Stromal cell of bone marrow (primary cell): Measurements from ENCODE around the gene MYBPH.

Experiments
- DNase-seq: peaks from one replicate; pipeline ENCODE4 v3.0.0-alpha.2; 2012; ENCODE audit warnings: low read depth

MYBPH gene

DNA sequence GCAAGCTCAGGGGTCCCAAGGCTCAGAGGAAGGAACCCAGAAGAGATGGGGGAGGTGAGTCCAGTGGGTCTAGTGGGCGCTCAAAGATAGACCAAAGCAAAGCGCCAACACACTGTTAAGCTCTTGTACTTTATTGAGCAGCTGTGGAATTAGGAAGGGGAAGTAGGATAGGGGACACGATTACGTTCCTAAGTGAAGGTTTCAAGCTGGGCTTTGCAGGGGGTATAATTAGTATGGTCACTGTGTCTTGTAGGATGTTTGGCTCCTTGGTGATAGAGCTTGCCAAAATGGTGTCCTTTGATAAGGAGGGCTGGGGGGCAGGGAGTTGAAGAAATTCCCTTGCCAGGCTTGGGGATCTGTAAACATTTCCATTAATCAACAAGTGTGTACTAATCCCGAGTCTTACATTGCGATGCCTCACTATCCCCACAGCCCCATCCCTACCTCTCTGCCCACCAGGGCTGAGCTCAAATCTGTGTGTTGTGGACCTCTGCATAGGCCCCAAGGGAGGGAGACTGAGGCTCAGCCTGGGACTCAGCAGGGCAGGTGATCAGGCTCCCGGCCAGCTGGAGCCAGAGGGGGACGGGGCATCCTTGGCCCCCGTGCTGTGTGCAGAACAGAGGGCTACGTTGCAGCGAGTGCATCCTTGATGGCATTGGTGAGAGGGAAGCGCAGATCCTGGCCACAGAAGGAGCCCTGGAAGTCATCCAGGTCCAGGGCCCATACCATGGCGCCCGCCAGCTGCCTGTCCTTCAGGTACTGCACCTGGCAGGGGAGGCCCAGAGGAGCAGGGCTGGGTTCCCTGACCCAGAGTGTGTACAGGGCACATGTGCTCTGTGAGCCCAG, 3.4 kb upstream of the MYBPH start:
- DNase-seq = no peak

DNA sequence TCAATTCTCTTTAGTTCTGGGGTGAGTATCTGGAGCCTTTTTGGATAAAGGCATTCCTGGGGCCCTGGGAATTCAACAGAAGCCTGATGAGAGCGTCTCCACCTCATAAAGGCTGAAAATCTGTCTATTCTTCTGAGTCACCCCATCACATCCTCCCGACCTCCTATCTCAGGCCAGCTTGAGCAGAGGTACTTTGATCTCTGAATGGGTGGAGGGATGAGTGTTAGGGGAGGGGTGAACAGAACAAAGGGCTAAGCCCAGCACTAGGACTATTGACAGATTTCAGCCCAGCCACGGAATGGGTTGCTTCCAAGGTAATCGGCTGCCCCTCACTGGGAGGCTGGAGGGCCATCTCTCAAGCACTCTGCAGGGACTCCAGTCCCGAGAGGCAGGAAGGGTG, 2.5 kb upstream of the MYBPH start:
- no peak for DNase-seq

DNA sequence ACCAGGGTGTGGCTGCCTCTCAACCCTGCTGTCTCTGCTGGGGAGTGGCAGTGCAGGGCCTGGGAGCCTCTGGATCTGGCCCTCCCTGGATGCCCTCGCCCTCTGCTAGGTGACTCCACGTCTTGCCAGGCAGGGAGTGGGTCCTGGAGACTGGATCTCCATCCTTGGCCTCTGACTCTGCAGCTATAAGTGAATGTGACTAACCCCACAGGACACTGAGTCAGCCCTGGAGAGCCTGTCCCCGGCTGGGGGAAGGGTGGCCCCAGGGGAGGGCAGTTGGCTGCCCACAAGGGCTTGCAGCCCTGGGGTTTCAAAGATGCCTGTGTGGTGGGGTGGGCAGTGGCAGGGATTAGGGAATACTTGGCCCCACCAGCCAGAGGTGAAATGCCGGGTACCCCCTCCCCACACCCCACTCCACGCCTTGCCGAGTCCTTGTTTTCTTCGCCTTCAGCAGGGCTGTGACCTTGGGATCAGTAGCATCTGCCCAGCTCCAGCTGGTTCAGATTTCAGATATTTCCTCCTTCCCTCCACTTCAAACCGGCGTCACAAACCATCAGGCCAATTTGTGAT, 1.9 kb upstream of the MYBPH start:
- DNase-seq = no peak

DNA sequence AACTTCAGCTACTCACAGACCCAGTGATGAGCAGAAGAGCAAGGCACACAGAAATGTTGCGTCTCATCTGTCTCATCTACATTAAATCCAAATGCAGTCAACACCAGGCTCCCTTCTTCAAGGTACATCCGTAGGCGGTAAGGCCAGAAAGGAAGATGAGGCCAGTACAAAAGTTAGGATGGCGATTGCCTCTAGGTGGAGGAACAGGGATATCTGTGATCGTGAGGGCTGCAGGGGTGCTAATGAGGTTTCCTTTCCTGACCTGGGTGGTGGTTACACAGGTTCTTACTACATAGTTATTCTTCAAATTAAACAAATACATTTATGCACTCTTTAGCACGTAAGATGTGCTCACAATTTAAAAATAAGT, 1.4 kb upstream of the MYBPH start:
- DNase-seq = no peak

DNA sequence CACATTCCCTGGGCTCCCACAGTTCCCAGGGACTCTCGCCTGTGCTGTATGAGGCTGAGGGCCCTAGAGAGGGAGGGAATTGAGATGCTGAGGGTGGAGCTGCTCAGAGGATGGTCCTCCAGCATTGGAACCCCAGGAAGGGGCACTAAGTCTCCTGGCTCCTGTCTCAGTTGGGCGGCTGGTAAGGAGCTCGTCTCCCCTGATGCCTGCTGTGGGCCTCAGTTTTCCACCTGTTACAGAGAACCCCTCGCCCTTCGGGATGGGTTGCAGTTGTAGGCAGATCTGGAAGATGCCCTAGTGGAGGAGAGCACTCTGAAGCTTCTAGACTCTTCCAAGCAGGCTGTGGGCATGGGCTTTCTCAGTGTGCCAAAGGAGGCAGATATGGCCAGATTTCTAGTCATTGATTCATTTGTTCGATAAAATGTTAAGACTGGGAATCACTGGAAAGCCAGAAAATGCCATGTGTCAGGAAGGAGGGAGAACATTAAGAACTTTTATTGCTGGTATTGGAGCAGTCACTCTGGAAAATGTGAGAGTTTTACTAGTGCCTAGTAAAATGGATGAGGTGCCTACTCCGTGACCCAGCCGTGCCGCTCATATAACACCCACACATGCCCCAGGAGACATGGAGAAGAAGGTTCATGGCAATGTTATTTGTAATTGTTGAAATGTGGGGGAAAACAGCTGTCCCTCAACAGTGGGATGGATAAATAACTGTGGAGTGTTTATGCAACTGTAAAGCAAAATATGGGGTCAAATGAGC, 828 bp upstream of the MYBPH start:
- no peak for DNase-seq

DNA sequence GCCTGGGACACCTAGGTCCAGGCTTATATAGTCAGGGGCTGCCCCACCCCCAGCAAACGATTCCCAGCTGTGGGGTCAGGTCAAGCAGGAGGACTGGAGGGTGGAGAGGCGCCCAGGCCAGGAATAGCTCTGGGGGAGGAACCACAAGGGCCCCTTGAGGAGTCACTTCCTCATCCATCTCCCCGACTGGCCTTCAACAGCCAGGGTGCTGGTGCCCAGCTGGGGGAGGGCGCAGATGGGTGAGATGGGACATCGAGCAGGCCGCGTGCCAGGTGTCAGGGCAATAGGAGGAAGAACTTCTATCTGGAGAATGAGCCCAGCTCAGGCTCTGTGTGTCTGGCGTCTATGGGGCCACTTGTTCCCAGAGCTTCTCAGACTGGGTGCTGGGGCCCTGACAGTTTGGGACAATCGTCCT, 208 bp upstream of the MYBPH start:
- DNase-seq = no peak

DNA sequence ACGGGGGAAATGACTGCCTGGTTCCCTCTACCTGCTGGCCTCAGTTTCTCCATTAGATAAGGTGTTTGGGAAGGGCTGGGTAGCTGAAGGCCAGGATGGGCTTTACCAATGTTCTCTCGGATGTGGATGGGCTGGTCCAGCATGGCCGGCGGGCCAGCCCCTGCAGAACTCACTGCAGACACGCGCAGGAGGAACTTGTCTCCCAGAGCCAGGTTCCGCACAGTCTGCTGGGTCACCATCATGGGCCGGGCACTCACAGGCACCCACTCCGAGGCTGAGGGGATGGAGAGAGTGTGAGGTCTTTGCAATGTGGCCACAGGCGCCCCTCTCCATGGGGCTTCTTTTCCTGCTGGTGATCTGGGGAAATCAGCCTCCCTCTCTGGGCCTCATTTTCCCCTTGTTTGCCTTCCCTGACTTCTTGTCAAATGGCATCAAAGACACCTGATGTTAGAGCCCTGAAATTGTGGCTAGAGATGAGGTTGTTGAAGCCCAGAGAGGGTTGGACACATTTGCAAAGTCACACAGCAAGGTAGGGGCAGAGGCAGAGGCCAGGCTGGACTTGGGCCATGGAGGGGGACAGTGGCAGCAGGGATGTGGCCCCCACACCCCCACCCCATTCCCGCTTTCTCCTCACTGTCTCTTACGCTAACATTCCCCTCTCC, 1.2 kb downstream of the MYBPH start:
- DNase-seq = no peak

DNA sequence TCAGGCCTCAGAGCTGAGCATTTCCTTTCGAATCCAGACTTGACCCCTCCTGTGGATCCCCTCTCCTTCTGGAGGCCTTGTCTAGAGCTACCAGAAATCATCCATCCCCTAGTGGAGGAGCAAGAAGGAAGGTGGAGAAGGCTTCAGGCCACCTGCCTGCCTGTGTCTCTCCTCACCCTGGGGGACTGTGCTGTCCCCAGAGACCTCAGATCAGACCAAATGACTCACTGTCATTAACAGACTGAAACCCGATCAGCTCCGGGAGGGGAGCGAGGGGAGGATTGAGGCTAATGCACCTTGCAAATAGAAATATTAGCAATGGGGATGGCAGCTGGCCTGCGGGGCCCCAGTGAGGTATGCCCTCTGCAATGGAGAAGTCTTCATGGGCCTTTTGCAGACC, 2.1 kb downstream of the MYBPH start:
- no peak for DNase-seq

DNA sequence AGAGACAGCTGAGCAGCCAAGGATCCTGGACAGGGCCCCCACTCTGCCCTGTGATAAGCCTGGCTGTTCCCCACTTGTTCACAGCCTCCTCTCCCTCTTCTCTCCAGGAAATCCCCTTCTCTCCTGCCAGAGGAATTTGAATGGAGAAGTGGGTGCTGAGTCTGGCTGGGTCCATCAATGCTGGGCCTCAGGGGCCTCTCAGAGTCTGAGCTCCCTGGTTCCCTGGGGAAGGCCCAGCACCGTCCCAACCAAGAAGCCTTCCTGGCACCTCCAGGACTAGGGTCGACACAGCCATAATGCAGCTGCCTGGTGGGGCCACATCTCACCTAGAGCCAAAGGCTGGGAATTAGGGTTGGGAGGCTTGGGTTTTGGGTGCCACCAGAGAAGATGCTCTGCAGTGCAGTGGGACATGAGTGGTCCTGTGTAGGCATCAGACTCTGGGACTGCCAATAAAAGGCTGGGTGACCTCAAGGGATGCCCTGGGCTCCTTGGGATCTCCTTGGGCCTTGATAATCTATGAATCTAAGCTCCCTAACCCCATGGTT, 2.5 kb downstream of the MYBPH start:
- DNase-seq = no peak

DNA sequence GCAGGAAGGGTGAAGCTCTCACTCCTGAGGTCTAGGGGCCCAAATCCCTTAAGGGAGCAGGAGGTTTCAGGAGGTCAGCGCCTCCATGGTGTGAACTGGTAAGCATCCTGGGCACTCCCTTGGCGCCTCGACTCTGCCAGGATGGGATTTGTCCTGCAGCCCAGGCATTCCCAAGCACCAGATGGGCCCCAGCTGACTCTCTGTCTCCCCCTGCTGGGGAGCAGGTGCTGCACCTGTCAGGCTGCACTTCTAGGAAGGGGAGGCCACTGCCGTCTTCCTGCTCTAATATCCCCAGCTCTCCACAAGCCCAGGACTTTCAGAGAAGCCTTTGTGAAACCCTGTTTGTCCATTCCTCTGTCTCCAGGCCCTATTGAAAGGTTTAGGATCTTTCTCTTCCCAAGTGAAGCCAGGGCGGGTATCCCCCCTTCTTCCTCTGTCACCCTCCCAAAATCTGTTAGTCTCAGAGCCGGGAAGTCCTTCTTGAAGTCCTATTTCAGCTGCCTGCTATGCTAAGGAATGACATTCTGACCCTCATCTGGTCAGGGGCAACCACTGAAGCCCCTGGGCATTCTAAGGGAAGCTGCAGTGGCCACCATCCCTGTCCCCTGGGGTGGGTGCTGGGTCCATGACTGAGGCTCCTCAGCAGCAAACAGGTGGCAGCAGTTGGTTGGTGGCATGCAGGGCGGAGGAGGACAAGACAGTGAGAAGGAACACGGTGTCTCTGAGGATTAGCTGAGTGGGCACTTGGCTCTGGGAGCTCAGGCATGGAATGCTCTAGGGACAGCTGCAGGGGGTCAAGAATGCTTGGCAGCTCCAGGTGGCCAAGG, 3.2 kb downstream of the MYBPH start:
- DNase-seq = no peak

DNA sequence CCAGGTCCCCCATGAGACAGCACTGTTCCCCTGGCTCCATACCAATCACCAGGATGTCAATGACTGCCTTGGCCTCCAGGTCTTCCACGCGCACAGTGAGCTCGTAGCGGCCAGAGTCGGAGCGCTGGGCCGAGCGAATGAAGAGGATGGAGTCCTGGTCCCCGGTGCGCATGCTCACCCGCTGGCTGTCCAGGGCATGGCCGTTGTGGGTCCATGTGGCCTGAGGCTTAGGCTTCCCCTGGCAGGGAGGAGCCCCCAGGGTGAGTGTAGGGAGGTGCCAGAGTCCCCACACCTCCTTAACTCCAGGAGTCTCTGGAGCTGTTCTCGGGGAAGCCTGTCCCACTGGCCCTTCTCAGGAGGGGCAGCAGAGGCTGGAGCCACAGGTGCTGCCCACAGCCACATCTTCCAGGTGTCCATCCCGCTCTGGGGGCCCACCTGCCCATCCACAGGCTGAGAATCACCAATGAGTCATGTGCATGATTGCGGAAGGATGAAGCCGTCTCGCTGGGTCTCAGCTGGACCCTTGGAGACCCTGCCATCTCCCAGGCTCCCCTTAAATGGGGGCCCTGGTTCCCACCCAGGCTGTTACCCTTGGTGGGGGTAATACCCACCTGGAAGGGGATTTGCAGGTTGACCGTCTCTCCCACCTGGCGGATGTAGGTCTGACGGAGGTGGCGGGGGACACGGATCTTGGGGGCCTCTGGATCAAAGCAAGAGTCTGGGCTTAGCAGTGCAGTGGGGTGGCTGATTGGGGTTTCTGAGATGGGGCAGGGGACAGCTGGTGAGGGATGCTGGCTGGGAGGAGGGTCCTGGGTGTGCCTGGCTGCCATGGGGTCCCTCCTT, 4.1 kb downstream of the MYBPH start:
- DNase-seq = no peak

DNA sequence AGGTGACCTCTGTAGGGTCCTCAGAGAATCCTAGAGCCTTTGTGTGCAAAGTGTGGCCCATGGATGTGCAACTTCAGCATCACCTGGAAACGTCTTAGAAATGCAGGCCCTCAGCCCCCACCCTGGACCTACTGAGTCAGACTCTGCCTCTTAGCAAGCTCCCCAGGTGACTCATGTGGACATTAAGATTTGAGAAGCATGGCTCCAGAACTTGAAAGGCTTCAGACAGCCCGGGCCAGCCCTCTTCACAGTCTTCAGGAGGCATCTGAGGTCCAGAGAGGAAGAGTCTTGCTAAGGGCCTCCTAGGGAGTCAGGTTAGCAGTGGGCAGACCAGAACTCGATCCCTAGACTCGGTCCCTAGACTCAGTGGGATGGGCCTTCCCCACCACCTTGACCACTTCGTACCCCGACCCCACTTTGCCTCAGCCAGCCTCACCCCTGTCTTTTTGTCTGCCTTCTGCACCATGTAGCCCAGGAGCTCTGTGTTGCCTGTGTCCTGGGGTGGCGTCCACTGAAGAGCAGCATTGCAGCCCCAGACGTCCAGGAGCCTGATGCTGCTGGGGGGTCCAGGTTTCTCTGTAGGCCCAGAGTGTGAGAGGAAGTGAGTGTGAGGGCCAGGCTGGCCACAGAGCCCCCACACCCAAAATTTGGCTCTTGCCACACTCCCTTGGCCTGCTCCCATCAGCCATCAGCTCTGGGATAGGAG, 4.8 kb downstream of the MYBPH start:
- no peak for DNase-seq

DNA sequence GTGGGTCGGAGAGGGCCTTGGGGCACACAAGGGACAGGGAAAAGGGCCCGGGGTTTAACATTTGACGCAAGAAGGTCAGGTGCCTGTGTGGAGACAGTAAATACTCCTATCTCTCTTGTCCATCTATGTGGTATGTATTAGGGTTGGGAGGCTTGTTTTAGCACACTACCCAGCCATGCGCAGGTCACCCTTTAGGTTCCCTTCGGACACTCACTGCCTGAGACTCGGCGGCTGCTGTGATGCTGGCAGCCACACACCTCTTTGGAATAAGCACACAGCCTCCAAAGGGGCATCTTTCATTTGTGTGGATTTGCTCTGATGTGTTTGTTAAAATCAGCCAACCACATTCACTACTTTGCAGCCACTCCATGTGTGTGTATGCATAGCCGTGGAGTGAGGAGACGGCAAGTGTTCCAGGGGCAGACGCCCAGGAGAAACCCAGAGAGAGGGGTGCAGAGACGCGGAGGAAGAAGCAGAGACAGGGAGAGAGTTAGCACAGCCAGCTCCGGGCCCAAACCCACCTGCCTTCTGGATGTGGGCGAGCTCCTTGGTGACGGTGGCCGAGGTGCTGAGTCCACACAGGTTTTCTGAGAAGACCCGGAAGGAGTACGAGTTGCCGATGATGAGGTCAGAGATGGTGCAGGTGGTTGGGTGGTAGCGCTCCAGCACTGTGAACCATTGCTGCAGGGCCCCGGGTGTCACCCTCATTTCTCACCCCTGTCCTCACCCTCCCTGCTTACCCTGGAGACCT, 5.7 kb downstream of the MYBPH start:
- DNase-seq = no peak

DNA sequence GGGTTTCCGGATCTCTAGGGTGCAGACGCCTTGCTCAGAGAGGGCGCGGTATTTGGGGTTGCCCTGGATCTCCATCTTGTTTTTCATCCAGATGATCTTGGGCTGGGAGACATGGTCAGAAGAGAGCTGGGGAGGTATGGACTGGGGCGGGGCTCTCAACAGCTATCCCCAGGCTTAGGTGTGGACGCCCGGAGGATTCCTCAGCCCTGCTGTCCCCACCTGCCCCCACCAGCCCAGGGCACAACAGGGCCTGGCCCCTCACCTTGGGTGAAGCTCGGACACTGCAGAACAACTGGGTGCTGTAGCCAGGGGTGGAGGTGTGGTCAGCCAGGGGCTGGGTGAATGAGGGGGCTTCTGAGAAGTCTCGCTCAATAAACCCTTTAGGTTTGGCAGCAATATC, 6.6 kb downstream of the MYBPH start:
- DNase-seq = no peak

DNA sequence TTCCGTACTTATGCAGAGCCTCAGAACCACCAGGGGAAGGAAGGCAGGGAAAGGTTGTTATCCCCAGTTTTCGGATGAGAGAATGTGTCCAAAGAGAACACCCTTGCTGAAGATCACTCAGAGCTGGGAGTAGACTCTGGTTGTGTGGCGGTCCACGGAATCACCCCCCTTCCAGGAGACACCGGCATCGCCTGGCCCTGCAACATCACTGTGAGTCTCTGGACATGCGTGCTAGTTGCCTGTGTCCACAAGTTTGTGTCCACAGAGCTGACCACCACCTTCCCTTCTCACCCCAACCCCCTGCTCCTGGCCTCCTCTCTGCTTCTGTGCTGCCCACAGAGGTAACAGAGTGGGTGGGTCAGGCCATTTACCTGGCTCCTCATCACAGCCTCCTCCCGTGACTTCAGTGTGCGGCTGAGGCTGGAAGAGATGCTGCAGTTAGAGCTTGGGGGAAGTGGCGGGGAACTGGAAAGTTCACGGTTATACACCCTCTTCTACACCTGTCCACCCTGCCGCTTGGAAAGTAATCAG, 7.3 kb downstream of the MYBPH start:
- no peak for DNase-seq

DNA sequence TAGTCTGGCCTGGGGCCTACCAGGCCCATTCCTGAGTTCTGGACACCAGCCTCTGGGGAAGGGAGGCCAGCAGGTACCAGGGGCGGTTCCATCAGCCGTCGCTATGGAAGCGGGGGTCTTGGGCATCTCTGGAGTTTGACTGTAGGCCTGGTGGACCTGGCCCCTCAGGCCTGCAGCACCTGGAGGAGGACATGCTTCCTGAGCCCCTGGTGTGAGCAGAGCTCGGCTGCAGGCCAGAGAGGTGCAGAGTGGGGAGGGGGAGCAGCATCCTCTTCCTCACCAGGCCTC, 7.8 kb downstream of the MYBPH start:
- DNase-seq = no peak

DNA sequence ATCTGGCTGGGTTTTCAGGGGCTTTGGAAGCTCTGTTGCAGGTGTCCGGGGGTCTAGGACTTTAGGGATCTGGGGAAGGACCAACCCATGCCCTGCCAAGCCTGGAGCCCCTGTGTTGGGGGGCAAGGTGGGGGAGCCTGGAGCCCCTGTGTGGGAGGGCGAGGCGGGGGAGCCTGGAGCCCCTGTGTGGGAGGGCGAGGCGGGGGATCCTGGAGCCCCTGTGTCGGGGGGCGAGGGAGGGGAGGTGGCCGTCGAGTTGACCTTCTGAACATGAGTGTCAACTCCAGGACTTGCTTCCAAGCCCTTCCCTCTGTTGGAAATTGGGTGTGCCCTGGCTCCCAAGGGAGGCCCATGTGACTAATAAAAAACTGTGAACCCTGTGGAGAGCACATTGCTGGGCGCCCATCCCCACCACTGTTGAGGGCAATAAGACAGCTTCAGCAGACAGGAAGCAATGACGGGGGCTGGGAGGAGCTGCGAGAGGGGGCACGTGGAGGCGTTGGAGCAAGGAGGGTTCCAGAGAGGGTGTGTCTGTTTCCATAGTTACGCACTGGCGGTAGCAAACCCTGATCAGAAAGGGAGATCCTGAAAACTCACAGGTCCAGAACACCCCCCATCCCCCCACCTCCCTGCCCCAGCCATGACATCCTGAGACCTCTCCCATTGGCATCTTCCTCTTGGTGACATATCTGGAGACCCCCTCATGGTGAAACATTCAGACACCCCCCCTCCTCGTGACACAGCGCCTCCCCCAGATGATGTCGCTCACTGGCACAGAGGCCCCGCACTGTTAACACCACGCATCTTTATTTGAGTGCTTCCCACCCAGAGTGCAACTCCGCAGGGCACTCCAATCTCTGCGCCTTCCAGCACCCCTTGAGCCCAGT, 8.4 kb downstream of the MYBPH start:
- DNase-seq = no peak
